ENCODE results near the gene DLG2. TPM values are rescaled to one million over a fixed set of nuclear protein-coding genes. Genes with fewer than 3 reads are reported as not detected.
"Not testable (repeated sequence)": the region's sequence is repeated elsewhere in the genome, so short reads cannot be mapped to it uniquely, and the experiment has no call there.

The DLG2 gene
- total RNA-seq, 1 experiment from 2014 or later: 0.17 TPM

DNA sequence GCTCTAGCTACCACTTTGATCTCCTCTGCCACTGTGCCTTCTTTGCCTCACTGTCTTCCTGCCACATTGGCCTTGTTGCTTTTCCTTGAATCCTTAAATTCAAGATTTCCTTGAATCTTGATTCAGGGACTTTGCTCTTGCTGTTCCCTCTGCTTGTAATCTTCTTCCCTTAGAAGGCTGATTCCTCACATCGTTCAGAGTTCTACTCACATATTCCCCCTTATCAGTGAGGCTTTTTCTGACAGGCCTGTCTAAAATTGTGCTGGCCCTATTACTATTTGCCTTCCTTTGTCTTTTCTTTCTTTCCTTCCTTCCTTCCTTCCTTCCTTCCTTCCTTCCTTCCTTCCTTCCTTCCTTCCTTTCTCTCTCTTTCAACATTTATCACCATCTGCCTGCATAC, 2134.1 kb downstream of the DLG2 start:
- no peak for DNase-seq (ENCODE audit: low read depth)

DNA sequence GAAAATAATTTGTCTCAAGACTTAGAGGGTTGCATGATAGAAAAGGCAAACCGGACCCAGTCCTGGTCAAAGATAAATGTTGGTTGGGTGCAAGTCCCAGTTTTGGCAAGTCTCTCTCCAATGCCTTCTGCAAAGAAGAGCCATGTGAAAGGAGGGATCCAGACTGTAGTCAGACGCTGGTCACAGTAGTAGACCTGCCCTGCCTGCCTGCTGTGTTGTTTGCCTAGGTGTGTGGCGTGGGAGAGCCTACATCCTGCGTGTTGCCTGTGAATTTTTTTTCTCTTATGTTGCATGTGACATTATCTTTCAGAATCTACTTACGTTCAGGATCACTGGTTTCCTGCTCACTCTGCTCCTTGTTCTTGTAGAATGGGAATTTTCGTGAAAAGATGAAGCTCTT, 2143.3 kb downstream of the DLG2 start:
- no peak for DNase-seq (ENCODE audit: low read depth)

DNA sequence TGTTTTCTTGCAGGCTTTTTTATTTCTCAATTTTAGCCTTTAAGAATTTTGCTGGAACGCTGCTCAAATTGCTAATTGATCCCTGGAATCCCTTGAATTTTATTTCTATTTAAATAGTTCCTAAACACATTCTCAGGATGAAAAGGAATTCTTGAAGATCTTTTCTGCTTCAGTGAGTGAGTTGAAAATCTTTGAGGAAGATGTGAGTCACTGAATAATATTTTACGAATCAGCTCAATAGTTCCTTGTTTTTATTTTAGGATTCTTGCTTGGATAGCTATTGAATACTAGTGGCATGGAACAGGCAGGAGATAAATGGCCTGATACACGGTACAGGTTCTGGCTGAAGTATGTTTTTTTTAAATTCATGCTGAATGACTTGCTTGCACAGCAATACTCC, 2146.3 kb downstream of the DLG2 start:
- no peak for DNase-seq (ENCODE audit: low read depth)

DNA sequence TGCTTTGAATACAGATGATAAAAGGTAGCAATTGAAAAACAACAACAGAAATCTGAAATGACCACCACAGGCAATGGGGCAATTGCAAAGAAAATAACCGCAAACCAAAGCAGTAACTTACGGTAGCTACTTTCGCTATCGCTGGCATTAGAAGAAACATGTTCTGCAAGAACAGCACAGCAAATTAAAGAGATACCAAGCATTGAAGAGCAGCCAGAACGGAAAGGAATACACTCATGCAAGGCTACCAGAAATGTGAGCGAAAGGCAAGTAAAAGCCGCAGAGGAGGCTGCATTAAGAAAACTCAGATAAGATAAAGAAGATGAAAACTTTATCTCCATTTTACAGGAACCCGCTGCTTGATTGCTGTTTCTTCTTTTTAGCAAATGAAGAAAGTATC, 2146.9 kb downstream of the DLG2 start:
- no peak for DNase-seq (ENCODE audit: low read depth)

DNA sequence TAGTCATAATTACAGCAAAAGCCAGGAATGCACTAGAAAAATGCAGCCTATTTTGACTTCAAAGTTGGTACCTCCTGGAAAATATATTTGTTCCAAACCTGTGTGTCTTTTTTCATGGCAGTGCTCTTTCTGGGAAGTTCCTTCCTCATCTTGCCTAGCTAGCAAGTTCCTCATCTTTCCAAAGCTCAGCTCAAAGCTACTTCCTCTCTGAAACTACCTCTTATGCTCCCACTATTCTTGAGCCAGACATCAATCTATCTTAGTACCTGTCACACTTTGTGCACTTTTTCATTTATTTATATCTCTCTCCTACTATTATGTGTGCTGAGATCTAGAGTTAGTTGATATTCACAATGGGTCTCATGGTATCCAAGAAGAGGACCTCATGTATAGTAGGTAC, 2149.4 kb downstream of the DLG2 start:
- DNase-seq (ENCODE audit: low read depth): no peak

DNA sequence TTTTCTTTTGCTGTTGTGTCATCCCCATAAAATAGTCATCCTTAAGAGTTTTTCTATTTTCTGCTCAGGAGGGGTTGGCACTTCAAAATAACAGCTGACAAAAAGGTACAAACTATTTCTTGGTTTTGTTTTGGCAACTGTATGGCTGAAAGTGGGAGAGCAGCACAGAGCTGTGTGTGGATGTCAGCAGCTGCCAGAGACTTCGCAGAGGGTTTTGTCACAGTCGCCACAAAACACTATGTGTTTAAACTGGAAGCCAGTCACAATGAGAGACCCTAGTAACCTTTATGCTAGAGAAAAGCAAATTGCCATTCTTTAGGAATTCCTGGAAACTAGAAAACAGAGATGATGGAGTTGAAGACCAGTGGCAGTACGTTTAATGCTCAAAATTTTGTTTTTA, 2151.4 kb downstream of the DLG2 start:
- DNase-seq (ENCODE audit: low read depth): no peak

DNA sequence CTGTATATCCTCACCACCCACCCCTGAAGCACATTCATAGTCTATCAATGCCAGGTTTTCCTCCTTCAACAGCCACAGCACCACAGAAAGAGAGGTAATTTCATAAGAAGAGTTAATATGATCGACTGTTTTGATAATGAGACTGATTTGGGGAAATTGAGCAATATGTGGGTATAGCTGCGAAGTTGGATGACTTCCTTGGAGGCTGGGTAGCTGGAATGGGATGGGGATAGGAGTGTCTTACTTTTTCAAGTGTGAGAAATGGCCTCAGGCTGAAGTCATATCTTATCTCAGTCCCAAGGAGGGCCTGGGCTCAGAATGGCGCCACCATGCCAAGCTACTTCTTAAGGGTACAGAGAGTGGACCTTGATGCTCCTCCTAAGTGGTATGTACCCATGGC, 2153.4 kb downstream of the DLG2 start:
- DNase-seq (ENCODE audit: low read depth): no peak

DNA sequence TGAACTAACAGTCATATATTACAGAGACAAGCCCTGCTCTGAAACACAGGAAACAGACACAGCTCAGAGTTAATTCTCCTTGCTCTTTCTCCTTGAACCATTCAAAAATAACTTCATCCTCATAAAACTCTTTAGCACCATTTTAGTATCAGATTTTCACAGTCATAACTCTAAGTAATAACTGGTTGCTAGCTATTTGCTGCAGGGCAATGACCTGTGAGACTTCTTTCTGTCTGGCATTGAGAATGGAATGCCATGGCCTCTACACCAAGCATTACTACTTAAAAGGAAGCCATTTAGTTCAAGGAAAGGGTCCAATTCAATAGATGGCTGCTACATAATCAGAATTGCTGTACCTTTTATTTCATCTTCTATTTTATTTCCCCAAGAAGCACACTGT, 2154.3 kb downstream of the DLG2 start:
- DNase-seq (ENCODE audit: low read depth): no peak

DNA sequence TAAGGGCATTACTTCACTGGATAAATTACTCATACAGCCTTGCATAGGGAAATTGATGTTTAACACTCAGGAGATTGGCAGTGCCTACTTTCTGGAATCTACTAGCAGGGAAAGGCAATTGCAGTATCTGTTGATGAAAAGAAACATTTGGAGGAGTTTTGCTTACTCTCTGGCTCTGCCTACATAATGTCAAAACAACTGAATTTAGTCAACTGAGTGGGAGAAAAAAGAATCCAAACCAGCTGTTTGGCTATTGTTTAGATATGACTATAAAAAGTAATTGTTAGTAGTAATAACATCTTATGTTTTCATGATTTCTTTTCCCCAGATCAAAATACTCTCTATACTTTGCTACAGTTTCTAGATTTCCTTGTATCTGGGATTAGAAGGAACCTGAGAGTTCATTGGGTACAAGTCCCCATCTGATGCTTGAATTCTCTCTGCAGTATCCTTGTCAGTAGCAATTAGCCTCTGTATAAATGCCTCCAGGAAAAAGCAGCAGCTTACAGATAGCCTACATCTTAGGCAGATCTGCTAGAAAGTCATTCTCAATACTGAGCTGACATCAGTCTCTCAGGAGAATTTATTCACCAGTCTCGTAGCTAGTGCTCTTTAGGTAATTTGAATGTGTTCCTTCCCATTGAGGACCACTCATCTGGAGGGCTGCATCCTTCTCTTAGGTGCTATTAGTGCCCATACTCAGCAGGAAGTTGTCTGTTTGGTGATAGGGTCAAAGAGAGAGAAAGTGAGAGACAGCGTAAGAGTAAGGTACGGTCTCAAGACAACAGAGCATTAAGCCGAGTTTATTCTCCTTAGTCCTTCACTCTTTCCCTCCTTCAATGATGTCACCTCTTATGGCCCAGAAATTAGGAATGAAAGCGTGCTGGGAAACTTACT, 2155.1 kb downstream of the DLG2 start:
- no peak for DNase-seq (ENCODE audit: low read depth)

DNA sequence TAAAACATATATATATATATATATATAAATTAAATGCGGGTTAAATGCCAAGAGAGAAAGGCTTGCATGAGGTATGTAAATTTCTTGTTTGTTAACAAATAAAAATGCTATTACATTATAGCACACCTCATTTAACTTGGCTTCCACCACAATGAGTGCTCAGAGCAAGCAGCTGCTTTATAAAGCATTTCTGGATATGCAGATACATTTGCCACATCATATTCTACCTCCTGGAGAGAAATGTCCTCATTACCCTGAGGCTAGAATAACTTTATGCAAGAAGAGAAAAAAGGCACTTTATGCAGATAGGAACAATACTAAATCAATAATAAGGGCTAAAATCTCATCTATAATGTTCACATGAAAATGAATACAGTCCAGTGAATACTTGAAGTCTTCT, 2159.3 kb downstream of the DLG2 start:
- no peak for DNase-seq (ENCODE audit: low read depth)

DNA sequence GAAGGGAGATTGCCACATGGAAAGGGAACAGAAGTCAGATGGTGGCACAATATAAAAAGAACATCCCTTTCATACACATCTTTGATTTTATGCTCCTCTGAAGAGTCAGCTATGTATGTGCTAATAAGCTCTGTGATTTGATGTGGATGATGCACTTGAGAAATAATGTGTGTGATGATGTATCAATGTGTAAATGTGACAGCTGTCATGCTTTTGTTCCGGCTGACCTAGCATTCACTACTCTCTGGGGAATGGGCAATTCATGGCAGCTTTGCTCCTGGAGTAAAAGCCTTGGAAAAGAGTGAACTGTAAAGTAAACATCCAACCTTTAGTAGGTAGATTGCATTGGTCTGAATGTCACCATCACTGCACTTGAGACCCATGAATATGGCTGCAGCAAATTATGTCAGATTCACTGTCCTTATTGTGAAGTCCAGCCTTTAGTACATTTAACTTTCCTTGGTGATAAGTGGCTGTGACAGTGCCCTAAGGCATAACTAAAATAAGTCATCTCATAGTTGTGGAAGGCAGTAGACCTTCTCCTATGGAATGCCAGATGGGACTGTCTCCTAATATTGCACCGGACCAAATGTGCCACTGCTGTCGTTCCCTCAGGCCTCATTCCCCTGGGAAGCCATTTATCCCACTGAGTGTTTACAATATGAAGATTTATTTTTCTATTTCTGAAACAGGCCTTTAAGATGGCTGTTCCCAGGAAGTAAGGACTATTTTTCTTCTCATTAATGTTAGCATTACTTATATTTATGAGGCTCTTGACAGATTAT, 2162.8 kb downstream of the DLG2 start:
- no peak for DNase-seq (ENCODE audit: low read depth)

DNA sequence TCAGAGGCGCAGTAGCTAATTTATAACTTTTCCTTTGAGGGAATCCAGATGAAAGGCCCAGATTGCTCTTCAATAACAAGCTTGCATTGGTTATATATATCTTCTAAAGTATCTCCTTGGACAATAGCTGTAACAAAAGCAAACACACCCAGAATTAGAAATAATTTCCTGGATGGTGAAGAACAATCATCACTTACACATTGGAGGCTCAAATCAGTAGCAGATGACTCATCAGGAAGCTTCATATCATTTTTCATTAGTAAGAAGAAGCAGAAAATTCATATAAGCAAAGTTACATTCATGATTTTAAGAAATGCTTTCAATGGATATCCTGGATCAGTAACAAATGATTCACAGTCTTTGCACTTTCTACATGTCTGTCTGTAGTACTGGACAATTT, 2167.3 kb downstream of the DLG2 start:
- peak; percentile 23 for DNase-seq (ENCODE audit: low read depth)

DNA sequence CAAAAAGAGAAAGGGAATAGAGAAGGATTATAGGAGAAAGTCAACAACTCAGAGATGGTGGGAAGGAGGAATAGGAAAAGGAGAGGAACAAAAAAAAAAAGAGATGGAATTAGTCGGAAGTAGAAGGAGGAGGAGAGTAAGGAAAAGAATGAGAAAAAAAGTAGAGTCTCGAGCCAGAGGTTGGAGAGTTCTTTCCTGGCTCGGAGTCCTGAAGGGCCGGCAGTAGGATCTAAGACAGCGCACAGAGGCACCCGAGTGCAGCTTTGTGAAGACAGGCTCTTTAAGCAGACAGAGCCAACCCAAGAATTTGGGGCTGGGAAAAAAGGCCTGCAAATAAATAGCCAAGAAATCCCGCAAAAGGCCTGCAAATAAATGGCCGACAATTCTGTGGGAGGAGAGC, 2170.6 kb downstream of the DLG2 start:
- DNase-seq (ENCODE audit: low read depth): no peak

DNA sequence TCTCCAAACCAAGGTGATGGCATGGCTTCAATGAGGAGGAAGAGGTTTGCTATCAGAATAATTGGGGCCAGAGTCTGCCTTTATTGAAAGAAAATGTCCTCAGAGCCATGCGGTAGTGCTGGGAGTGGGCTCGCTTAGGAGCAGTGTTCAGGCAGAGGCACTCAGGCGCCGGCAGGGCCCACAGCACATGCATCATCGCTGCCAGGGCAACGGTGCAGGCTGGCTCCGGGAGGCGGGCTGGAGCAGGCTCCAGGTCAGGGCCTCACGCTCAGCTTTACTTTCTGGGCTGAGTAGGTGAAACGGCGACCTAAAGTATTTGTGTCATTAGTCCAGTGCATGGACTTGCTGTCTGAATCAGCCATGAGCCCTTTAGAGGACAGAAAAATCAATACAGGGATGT, 2171.1 kb downstream of the DLG2 start:
- DNase-seq (ENCODE audit: low read depth): no peak

DNA sequence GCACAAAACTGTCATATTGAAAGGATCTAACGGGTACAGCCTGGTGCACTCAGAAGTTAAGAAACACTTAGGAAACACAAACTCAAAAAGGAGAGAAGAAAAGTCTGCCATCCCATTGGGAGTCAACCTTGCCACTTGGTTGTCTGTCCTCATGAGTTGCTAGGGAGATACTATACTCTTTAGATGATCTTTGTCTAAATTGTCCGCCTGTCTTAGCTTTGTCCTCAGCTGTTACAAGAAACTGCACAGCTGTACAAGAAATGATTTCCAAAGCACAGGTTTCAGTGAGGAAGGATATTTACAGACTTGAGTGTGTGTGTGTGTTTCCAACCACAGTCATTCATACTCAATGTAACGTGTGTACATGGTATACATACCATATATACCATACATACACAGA, 2171.8 kb downstream of the DLG2 start:
- no peak for DNase-seq (ENCODE audit: low read depth)

DNA sequence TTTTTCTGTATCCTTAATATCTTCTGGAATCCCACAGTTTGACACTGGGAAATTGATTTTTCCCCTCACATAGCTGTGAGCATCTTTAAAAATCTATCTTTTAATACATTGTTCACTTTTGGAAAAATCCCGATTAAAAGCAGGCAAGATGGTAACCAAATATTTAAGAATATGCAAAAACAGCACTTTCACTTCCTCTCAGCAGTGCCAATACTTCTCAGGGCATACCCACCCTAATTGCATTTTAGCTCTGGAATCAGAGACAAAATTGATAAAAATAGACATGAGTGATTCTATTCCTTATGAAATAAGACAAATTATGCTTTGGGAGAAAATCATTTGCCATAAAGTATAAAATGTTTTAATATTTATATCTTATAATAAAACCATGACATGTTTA, 2172.5 kb downstream of the DLG2 start:
- DNase-seq (ENCODE audit: low read depth): no peak

DNA sequence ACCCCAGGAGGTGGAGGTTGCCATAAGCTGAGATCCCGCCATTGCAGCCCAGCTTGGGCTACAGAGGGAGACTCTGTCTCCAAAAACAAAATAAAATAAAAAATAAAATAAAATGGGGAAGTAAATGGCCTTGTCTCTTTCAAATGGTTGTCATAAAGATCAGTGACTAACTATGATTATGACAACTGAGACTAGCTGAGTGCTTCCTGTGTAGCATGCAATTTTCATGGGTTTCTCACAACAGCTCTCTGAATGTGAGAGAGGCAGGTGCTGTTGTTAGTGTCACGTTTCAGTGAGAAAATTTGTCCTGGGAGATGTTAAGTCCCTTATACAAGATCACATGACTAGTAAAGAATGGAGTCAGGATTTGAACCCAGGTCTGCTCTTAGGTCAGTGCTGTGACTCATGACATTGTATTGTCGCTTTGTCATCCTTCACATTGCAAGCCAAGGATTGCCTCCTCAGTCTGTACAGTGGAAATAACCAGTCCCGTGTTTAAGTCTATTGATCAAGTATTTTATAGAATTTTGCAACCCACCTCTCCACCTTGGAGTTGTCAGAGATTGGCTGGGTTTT, 2177.7 kb downstream of the DLG2 start:
- DNase-seq (ENCODE audit: low read depth): no peak

DNA sequence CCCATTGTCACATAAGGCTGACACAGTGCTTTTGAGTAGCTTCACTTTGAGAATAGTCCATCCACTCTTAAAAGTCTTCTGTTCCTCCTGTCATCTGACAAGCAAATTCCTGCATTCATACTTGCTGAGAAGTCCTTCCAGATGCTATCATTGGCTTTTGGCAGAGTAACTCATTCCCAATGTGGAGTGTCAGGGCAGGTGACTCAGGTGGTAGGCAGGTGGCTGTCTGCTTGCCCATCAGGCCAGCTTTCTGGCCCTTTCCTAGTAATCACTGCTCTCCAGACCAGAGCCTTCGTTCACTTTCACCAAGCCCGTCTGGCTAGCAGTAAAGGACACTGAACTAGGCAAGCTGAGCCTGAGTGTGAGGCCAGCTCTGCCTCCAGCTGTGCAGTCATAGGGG, 2178.5 kb downstream of the DLG2 start:
- no peak for DNase-seq (ENCODE audit: low read depth)

DNA sequence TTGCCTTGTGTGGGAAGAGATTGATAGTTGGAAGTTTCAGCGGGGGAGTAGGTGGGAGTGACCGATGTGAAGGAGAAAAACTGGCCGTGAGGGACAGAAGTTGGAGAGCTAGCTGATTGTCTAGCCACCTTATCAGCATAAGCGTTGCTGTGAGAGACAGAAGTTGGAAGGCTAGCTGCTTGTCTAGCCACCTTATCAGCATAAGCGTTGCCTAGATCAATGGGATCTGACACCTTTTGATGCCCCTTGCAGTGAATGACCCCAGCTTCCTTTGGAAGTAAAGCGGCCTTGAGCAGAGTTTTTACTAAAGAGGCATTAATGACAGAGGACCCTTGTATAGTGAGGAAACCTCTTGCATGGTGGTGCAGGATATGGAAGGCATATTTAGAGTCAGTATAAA, 2183.3 kb downstream of the DLG2 start:
- not testable (repeated sequence) for DNase-seq (ENCODE audit: low read depth)

DNA sequence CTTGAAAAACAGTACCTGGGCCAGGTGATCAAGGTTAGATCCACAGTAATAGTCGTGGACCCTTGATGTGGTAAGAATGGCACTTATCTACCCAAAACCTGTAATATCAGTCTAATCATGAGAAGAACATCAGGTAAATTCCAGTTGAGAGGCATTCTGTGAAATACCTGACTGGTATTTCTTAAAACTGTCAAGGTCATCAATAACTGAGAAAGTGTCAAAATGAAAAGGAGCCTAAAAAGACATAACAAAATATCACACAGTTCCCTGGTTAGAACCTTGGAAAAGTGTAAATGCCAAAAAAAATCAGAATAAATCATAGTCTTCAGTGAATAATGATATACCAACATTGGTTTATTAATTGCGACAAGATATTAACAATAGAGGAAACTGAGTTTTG, 2185.5 kb downstream of the DLG2 start:
- no peak for DNase-seq (ENCODE audit: low read depth)

DNA sequence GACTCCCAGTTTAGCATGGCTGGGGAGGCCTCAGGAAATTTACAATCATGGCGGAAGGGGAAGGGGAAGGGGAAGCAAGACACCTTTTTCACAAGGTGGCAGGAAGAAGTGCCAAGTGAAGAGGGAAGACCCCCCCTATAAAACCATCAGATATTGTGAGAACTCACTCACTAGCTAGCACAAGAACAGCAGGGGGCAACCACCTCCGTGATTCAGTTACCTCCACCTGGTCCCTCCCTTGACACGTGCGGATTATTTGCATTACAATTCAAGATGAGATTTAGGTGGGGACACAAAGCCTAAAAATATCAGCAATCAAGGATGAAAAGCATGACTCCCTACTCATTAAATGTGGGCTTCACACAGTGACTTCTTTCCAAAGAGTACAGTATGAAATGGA, 2186.0 kb downstream of the DLG2 start:
- no peak for DNase-seq (ENCODE audit: low read depth)

DNA sequence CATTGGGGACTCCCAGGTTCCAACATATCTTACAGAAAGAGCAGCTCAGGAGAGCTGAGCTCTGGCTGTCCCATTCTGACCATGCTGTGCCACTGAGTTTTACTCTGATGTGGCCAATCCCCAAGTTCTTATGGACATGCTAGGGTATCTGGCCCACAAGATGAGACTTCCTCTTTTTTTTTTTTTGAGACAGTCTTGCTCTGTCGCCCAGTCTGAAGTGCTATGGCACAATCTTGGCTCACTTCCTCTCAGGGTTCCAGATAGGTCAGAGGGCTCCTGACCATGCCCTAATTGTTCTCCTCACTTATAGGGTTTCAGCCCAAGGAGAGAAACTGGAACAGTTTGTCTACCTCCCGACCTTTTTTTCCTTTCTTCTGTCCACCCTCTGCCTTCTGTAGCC, 2188.7 kb downstream of the DLG2 start:
- no peak for DNase-seq (ENCODE audit: low read depth)

DNA sequence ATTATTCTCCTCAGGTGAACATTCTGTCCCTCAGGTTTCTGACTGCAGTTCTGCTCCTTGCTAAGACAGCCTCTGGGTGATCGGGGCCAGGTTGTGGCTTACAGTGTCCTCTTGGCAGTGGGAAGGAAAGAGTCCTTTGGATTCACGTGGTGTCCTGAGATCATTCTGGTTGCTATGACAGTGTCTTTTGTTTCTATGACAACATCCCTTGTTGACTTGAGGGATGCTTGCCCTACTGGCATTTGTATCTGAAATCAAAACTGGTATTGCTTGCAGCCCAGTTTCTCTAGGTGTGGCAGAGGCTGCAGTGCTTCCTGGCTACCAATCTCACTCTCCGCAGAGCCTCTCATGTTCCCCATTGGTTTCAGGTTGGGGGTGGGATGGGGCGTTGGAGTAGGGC, 2189.2 kb downstream of the DLG2 start:
- DNase-seq (ENCODE audit: low read depth): no peak

Measured in LHCN-M2 (cell line).